Mammary epithelial cell (primary cell): ENCODE measurements around the gene MIPOL1.

ENCODE experiments used
- EZH2 ChIP-seq: IDR thresholded peaks from 2 replicates; pipeline ENCODE4 v1.6.1; 2012; ENCODE audit warnings: low read length, inconsistent platforms, borderline replicate concordance
- TF ChIP-seq, protein P1 (sequence below), 2 donors: IDR thresholded peaks in 1 of 2; conservative IDR thresholded peaks in 1 of 2; 2 replicates each; pipeline ENCODE4 v1.5.1; 2011 to 2012; ENCODE audit warnings: inconsistent platforms in 2 of 2, low read length in 2 of 2, mild to moderate bottlenecking in 2 of 2, control low read depth in 1 of 2, low read depth in 1 of 2; ENCODE audit not compliant: insufficient read depth in 1 of 2; ENCODE audit errors: extremely low read depth in 1 of 2

DNA sequence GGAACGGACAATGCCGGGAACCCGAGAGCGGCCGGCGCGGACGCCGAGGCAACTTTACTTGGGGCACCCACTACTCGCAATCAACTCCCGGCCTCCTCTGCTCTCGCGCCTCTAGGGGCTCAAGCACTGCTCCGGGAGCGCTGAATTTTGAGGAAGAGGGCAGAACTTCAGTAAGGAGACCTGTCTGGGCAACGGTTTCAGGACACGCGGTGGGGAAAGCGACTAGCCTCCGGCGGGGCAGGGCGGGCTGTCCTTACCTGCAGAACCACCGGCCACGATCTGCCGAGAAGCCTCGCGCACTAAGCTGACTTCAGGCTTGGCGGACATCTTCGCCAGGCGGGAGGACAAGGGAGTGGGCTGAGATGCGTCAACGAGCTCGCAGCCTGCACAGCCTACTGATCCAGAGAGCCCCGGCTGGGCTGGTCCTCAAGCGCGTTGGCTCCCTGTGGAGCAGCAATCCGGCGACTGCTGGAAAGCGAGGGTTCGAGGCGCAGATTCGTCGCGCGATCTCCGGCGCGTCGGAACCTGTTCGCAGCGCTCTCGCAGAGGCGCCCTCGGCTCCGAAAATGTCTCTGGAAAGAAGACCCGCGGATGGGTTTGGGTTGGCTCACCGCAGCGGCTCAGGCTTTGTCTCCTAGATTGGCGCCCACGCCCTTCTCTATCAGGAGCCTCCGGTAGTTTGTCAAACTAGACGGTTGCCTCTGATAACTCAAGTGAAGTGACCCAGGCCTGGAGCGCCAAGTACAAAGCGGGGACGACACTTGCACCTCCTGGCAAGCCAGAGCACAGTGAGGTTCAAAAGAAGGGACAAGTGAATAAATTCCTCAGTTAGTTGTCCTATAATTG lies 25.5 kb upstream of the MIPOL1 start, which contains the start of gene SLC25A21:
- TF ChIP-seq, protein P1, sequence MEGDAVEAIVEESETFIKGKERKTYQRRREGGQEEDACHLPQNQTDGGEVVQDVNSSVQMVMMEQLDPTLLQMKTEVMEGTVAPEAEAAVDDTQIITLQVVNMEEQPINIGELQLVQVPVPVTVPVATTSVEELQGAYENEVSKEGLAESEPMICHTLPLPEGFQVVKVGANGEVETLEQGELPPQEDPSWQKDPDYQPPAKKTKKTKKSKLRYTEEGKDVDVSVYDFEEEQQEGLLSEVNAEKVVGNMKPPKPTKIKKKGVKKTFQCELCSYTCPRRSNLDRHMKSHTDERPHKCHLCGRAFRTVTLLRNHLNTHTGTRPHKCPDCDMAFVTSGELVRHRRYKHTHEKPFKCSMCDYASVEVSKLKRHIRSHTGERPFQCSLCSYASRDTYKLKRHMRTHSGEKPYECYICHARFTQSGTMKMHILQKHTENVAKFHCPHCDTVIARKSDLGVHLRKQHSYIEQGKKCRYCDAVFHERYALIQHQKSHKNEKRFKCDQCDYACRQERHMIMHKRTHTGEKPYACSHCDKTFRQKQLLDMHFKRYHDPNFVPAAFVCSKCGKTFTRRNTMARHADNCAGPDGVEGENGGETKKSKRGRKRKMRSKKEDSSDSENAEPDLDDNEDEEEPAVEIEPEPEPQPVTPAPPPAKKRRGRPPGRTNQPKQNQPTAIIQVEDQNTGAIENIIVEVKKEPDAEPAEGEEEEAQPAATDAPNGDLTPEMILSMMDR (conservative IDR thresholded peaks at IDR 0.05 in 1 of 2, IDR thresholded peaks at IDR 0.05 in 1 of 2; ENCODE audit: extremely low read depth in 1 of 2, insufficient read depth in 1 of 2, low read depth in 1 of 2, low read length in 2 of 2) = peak in 1 of 2 donors; percentile 6
- TF ChIP-seq EZH2 = no peak
